Measurements from ENCODE around the gene IBA57.

Gene IBA57

GRCh38 chr1:228210712-228211530 lies 45.3 kb downstream of the IBA57 start:
- H3K36me3 ChIP-seq (ENCODE audit: control insufficient read depth, insufficient read depth, low read length): no peaks in the 10 kb centered on the region
- no peak for DNase-seq (ENCODE audit: extremely low read depth, insufficient read length)
- no peak for TF ChIP-seq CTCF (IDR thresholded peaks at IDR 0.05; ENCODE audit: insufficient read depth, low read length, poor library complexity, severe bottlenecking)
- no peak overlapping the region for H3K4me3 ChIP-seq (replicated peaks; ENCODE audit: low read depth, low read length)
- no peaks in the 10 kb centered on the region; the same call in none of the 2 replicates for H3K27me3 ChIP-seq (replicated peaks; ENCODE audit: control insufficient read depth, insufficient read depth, low read length)

DNA sequence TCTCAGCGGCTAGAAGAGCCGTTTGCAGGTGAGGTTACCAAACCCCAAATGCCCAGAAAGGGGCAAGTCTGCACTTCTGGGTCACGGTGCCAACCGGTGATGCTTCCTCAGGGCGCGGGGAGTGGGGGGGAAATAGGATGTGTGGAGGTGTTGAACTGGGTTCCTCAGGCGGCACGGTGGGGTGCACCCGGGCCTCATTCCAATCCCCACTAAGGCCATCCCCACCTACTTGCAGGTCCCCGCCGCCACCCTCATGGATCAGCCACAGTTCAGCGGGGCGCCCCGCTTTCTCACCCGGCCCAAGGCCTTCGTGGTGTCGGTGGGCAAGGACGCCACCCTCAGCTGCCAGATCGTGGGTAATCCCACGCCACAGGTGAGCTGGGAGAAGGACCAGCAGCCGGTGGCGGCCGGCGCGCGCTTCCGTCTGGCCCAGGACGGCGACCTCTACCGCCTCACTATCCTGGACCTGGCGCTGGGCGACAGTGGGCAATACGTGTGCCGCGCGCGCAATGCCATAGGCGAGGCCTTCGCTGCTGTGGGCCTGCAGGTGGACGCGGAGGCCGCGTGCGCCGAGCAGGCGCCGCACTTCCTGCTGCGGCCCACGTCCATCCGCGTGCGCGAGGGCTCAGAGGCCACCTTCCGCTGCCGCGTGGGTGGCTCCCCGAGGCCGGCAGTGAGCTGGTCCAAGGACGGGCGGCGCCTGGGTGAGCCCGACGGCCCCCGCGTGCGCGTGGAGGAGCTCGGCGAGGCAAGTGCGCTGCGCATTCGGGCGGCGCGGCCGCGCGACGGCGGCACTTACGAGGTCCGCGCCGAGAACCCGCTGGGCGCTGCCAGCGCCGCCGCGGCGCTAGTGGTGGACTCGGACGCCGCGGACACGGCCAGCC lies 46.2 kb downstream of the IBA57 start:
- Histone ChIP-seq H3K36me3 (ENCODE audit: control insufficient read depth, insufficient read depth, low read length) (no peaks in the 10 kb centered on the region), H3K27me3 (replicated peaks; ENCODE audit: control insufficient read depth, insufficient read depth, low read length) (no peaks in the 10 kb centered on the region; the same call in 1 of the 2 replicates), H3K4me3 (replicated peaks; ENCODE audit: low read depth, low read length) (no peak overlapping the region)
- TF ChIP-seq CTCF (IDR thresholded peaks at IDR 0.05; ENCODE audit: insufficient read depth, low read length, poor library complexity, severe bottlenecking): no peak
- no peak for DNase-seq (ENCODE audit: extremely low read depth, insufficient read length)

- no peak for TF ChIP-seq CTCF (IDR thresholded peaks at IDR 0.05; ENCODE audit: insufficient read depth, low read length, poor library complexity, severe bottlenecking)
- DNase-seq (ENCODE audit: extremely low read depth, insufficient read length): no peak
- no peaks in the 10 kb centered on the region; the same call in 1 of the 2 replicates for H3K27me3 ChIP-seq (replicated peaks; ENCODE audit: control insufficient read depth, insufficient read depth, low read length)
- no peak overlapping the region for H3K4me3 ChIP-seq (replicated peaks; ENCODE audit: low read depth, low read length)
- H3K36me3 ChIP-seq (ENCODE audit: control insufficient read depth, insufficient read depth, low read length): no peaks in the 10 kb centered on the region
Observed at GRCh38 chr1:228212415-228212965, 46.9 kb downstream of the IBA57 start.

GRCh38 chr1:228212966-228213844 lies 47.6 kb downstream of the IBA57 start:
- peak; percentile 64 for TF ChIP-seq CTCF (IDR thresholded peaks at IDR 0.05; ENCODE audit: insufficient read depth, low read length, poor library complexity, severe bottlenecking)
- peak overlapping the region; percentile 52 for H3K4me3 ChIP-seq (replicated peaks; ENCODE audit: low read depth, low read length)
- DNase-seq (ENCODE audit: extremely low read depth, insufficient read length): peak; percentile 82
- H3K36me3 ChIP-seq (ENCODE audit: control insufficient read depth, insufficient read depth, low read length): no peaks in the 10 kb centered on the region
- H3K27me3 ChIP-seq (replicated peaks; ENCODE audit: control insufficient read depth, insufficient read depth, low read length): no peaks in the 10 kb centered on the region; the same call in 1 of the 2 replicates

All from GM06990 (cell line).